B cell (primary cell): ENCODE results near the gene ZSWIM2. TPM values are rescaled to one million over a fixed set of nuclear protein-coding genes. Genes with fewer than 3 reads are reported as not detected.
"Not testable (repeated sequence)": the region's sequence is repeated elsewhere in the genome, so short reads cannot be mapped to it uniquely, and the experiment has no call there.

Source experiments
- ATAC-seq: fragments of 200-7000 bp; cut with Tn5 transposase; one replicate; pipeline ENCODE4 v1.10.0; 2021; ENCODE audit warnings: low read depth, mild to moderate bottlenecking, moderate number of reproducible peaks, moderate library complexity
- CTCF ChIA-PET: fragments of 350-600 bp; sonication (Branson Sonifier 250); formaldehyde crosslinking; loops from one replicate; lab custom pipeline; 2021; ENCODE audit warnings: antibody characterized with exemption, inconsistent platforms; lab: Charles Lee
- POLR2A ChIA-PET: fragments of 350-600 bp; sonication (Branson Sonifier 250); formaldehyde crosslinking; loops from one replicate; lab custom pipeline; 2021; ENCODE audit warnings: antibody characterized with exemption; lab: Charles Lee
- DNase-seq: peaks from one replicate; pipeline ENCODE4 v3.0.0; 2013
- H2AFZ ChIP-seq: 2 replicates; pipeline ENCODE4 v1.6.1; 2012; ENCODE audit warnings: mild to moderate bottlenecking, low read depth, low read length; ENCODE audit not compliant: insufficient read depth, poor library complexity, severe bottlenecking
- H3K27ac ChIP-seq, 2 donors: 1 replicate in 1 of 2; 2 replicates in 1 of 2; pipeline ENCODE4 v1.5.1; 2012 to 2013; ENCODE audit warnings: low read length in 2 of 2, mild to moderate bottlenecking in 2 of 2, moderate library complexity in 1 of 2
- H3K27me3 ChIP-seq, 4 experiments: fragments of 200-600 bp in 1 of 4; sonication (generic) in 1 of 4; replicated peaks in 1 of 4; 1 replicate in 2 of 4; 2 replicates in 2 of 4; pipeline versions ENCODE4 v1.6.1 to v1.7.0; 2013 to 2016; ENCODE audit warnings: low read length in 3 of 4, mild to moderate bottlenecking in 2 of 4, mixed read lengths in 1 of 4, moderate library complexity in 1 of 4; ENCODE audit not compliant: insufficient read depth in 4 of 4, control insufficient read depth in 3 of 4; ENCODE audit errors: control extremely low read depth in 1 of 4
- H3K36me3 ChIP-seq, 2 experiments: replicated peaks in 1 of 2; 1 replicate in 1 of 2; 2 replicates in 1 of 2; pipeline versions ENCODE4 v1.6.1 to v1.7.1; 2013; ENCODE audit warnings: low read length in 1 of 2; ENCODE audit not compliant: insufficient read depth in 2 of 2, control insufficient read depth in 1 of 2; ENCODE audit errors: control extremely low read depth in 1 of 2, extremely low read depth in 1 of 2
- H3K4me1 ChIP-seq, 2 donors: fragments of 200-600 bp in 1 of 2; sonication (generic) in 1 of 2; 1 replicate in 1 of 2; 2 replicates in 1 of 2; pipeline versions ENCODE4 v1.5.1 to v1.6.1; 2013 to 2017; ENCODE audit warnings: low read length in 2 of 2; ENCODE audit not compliant: control insufficient read depth in 2 of 2, insufficient read depth in 2 of 2
- H3K4me2 ChIP-seq: replicated peaks from 2 replicates; pipeline ENCODE3; 2012; ENCODE audit warnings: mild to moderate bottlenecking, low read depth, low read length; ENCODE audit not compliant: poor library complexity, severe bottlenecking
- H3K4me3 ChIP-seq, 5 experiments: fragments of 200-600 bp in 1 of 5; sonication (generic) in 1 of 5; 1 replicate in 3 of 5; 2 replicates in 2 of 5; pipeline versions ENCODE4 v1.5.1 to v1.7.0; 2011 to 2016; ENCODE audit warnings: low read length in 4 of 5, mild to moderate bottlenecking in 4 of 5, low read depth in 2 of 5, control low read depth in 1 of 5, moderate library complexity in 1 of 5; ENCODE audit not compliant: insufficient read depth in 1 of 5; ENCODE audit errors: control extremely low read depth in 1 of 5, extremely low read depth in 1 of 5
- H3K79me2 ChIP-seq: fragments of 200-600 bp; sonication (generic); one replicate; pipeline ENCODE4 v1.6.0; 2016; ENCODE audit warnings: low read length; ENCODE audit not compliant: control insufficient read depth, insufficient read depth
- H3K9ac ChIP-seq: fragments of 200-600 bp; sonication (generic); 2 replicates; pipeline ENCODE4 v1.6.1; 2017; ENCODE audit warnings: mild to moderate bottlenecking, low read length, moderate library complexity
- H3K9me3 ChIP-seq, 3 donors: one replicate each; pipeline versions ENCODE4 v1.6.1 to v1.7.1; 2013; ENCODE audit warnings: low read length in 2 of 3; ENCODE audit not compliant: control insufficient read depth in 2 of 3, insufficient read depth in 1 of 3; ENCODE audit errors: control extremely low read depth in 1 of 3
- H4K20me1 ChIP-seq: 2 replicates; pipeline ENCODE4 v1.6.0; 2012; ENCODE audit warnings: mild to moderate bottlenecking, low read length; ENCODE audit not compliant: insufficient read depth, control insufficient read depth, poor library complexity, severe bottlenecking
- H3K27ac Mint-ChIP-seq: one replicate; pipeline ENCODE4 v1.8.0; 2021; ENCODE audit warnings: mixed read lengths
- H3K27me3 Mint-ChIP-seq: one replicate; pipeline ENCODE4 v1.8.0; 2021; ENCODE audit warnings: mixed read lengths
- H3K4me1 Mint-ChIP-seq: one replicate; pipeline ENCODE4 v1.8.0; 2021; ENCODE audit warnings: mixed read lengths
- H3K4me3 Mint-ChIP-seq: one replicate; pipeline ENCODE4 v1.8.0; 2021; ENCODE audit warnings: mixed read lengths
- H3K9me3 Mint-ChIP-seq: one replicate; pipeline ENCODE4 v1.8.0; 2022; ENCODE audit warnings: mixed read lengths; ENCODE audit not compliant: insufficient read depth
- WGBS: methylation state at CpG from one replicate; pipeline ENCODE4 v1.1.5; 2013; ENCODE audit warnings: missing lambda C conversion rate; ENCODE audit not compliant: insufficient coverage; 5-methylcytosine and 5-hydroxymethylcytosine counted together
- intact Hi-C: fragments of 100-400 bp; cut with micrococcal nuclease; formaldehyde crosslinking; loops from one replicate; pipeline ENCODE4 v1.10.0; 2022
- polyA plus RNA-seq: library from polyadenylated mRNA; depleted of rRNA; stranded (reverse); fragments of >200 nt; gene quantifications from 2 replicates; pipeline ENCODE4 v1.2.3, GENCODE V29; 2012
- total RNA-seq, 2 donors: library from RNA; stranded (reverse); fragments of 120-200 nt in 1 of 2; gene quantifications; 1 replicate in 1 of 2; 2 replicates in 1 of 2; pipeline versions ENCODE4 v1.2.3 to v1.2.4, GENCODE V29; 2013 to 2022
- TF ChIP-seq, protein P1 (sequence below): fragments of 200-600 bp; IDR thresholded peaks from one replicate; pipeline ENCODE4 v1.8.0; 2022; ENCODE audit warnings: antibody characterized with exemption, mild to moderate bottlenecking

Gene ZSWIM2
- total and polyA plus RNA-seq, 2 donors (not counting 1 experiment from before 2014, with no cell fraction given) = not detected

DNA sequence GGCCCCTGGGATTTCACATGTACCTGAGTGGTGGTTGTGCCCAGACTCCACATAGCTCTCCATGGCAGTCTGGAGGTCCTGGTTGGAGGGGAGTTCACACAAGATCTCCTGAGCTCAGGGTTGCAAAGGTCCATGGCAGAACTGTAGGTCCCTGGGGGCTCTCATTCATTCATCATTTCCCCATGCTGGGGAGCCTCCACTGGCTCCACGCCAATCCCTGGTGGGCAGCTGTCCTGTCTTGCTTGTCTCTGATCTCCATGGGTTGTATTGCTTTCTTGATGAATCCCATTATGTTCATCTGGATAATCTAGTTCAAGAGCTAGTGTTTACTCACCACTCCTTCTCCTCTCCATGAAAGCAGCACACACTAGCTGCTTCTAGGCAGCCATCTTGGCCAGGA, 42.4 kb downstream of the ZSWIM2 start:
- no peaks in the 10 kb centered on the region for H3K27me3 Mint-ChIP-seq
- H3K4me3 Mint-ChIP-seq = no peak overlapping the region
- ATAC-seq = no peak
- DNase-seq = no peak
- TF ChIP-seq, protein P1, sequence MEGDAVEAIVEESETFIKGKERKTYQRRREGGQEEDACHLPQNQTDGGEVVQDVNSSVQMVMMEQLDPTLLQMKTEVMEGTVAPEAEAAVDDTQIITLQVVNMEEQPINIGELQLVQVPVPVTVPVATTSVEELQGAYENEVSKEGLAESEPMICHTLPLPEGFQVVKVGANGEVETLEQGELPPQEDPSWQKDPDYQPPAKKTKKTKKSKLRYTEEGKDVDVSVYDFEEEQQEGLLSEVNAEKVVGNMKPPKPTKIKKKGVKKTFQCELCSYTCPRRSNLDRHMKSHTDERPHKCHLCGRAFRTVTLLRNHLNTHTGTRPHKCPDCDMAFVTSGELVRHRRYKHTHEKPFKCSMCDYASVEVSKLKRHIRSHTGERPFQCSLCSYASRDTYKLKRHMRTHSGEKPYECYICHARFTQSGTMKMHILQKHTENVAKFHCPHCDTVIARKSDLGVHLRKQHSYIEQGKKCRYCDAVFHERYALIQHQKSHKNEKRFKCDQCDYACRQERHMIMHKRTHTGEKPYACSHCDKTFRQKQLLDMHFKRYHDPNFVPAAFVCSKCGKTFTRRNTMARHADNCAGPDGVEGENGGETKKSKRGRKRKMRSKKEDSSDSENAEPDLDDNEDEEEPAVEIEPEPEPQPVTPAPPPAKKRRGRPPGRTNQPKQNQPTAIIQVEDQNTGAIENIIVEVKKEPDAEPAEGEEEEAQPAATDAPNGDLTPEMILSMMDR = no peak
- peaks cover 3% of the 10 kb centered on the region for H3K9me3 Mint-ChIP-seq
- H3K9me3 ChIP-seq = peaks cover 0 to 17% (median 0%) of the 10 kb centered on the region in 3 donors
- no peaks in the 10 kb centered on the region for H3K4me1 ChIP-seq
- H3K4me1 Mint-ChIP-seq = no peaks in the 10 kb centered on the region
- no peaks in the 10 kb centered on the region for H4K20me1 ChIP-seq
- no peak overlapping the region for H3K4me2 ChIP-seq
- WGBS = no CpG with 5 or more reads among the region's 1 CpG
- no peak overlapping the region for H2AFZ ChIP-seq
- CTCF ChIA-PET = no interaction called here
- H3K27ac ChIP-seq = no peak overlapping the region
- no peaks in the 10 kb centered on the region for H3K79me2 ChIP-seq
- H3K9ac ChIP-seq = no peak overlapping the region
- no peak overlapping the region for H3K27ac Mint-ChIP-seq
- POLR2A ChIA-PET = no interaction called here
- H3K4me3 ChIP-seq = no peak overlapping the region
- no peaks in the 10 kb centered on the region for H3K36me3 ChIP-seq
- no peaks in the 10 kb centered on the region for H3K27me3 ChIP-seq
- intact Hi-C loops = no loop called here

DNA sequence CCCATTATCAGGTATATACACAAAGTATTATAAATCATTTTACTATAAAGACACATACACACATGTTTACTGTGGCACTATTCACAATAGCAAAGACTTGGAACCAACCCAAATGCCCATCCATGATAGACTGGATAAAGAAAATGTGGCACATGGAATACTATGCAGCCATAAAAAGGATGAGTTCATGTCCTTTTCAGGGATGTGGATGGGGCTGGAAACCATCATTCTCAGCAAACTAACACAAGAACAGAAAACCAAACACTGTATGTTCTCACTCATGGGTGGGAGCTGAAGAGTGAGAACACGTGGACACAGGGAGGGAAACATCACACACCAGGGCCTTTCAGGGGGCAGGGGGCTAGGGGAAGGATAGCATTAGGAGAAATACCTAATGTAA, 50.4 kb downstream of the ZSWIM2 start:
- WGBS = no CpG with 5 or more reads among the region's 1 CpG
- H3K9me3 Mint-ChIP-seq, intact Hi-C loops, H3K9ac ChIP-seq, H4K20me1 ChIP-seq, H3K4me1 ChIP-seq, H3K4me2 ChIP-seq, ATAC-seq, H3K9me3 ChIP-seq, POLR2A ChIA-PET, H3K4me1 Mint-ChIP-seq, DNase-seq, H3K4me3 Mint-ChIP-seq, H3K27me3 Mint-ChIP-seq, H3K36me3 ChIP-seq, H3K27me3 ChIP-seq, H3K4me3 ChIP-seq, H3K79me2 ChIP-seq, H3K27ac ChIP-seq, H3K27ac Mint-ChIP-seq, CTCF ChIA-PET, H2AFZ ChIP-seq: not testable (repeated sequence)
